OCI-LY7 (cell line): Measurements from ENCODE around the gene TMEM38A. TPM values are rescaled to one million over a fixed set of nuclear protein-coding genes. Genes with fewer than 3 reads are reported as not detected.
A peak's percentile ranks its signal among the peaks of the same experiment; 100 is the strongest.

Experiments
- BruUV-seq: library from RNA; stranded (reverse); fragments of 400-500 nt; replicated peaks from 2 replicates; lab custom pipeline; 2021; lab: Mats Ljungman, UMichigan
- CTCF ChIA-PET: fragments of 300-600 bp; sonication (Branson Sonifier 250); formaldehyde crosslinking; loops from one replicate; lab custom pipeline; 2022; ENCODE audit warnings: antibody characterized with exemption; ENCODE audit not compliant: unreplicated experiment; lab: Charles Lee
- POLR2A ChIA-PET: fragments of 300-600 bp; sonication (Branson Sonifier 250); formaldehyde crosslinking; loops from one replicate; lab custom pipeline; 2022; ENCODE audit warnings: antibody characterized with exemption; lab: Charles Lee
- DNase-seq: peaks from one replicate; pipeline ENCODE4 v3.0.0-alpha.2; 2015; ENCODE audit warnings: low spot score
- H2AFZ ChIP-seq: fragments of 200-600 bp; sonication (generic), shearing (Covaris generic); 2 replicates; pipeline ENCODE4 v1.6.1; 2014; ENCODE audit warnings: mild to moderate bottlenecking, antibody characterized with exemption, low read length, moderate library complexity
- H3K27ac ChIP-seq: fragments of 200-600 bp; sonication (generic); 2 replicates; pipeline ENCODE4 v1.5.1; 2014; ENCODE audit warnings: mixed run types, low read depth, mild to moderate bottlenecking, moderate library complexity, low read length, inconsistent platforms; ENCODE audit not compliant: poor library complexity, severe bottlenecking
- H3K36me3 ChIP-seq: fragments of 200-600 bp; sonication (generic); 2 replicates; pipeline ENCODE4 v1.6.1; 2014; ENCODE audit warnings: mild to moderate bottlenecking, antibody characterized with exemption, low read length, moderate library complexity, mixed read lengths; ENCODE audit not compliant: insufficient read depth
- H3K4me1 ChIP-seq: fragments of 200-600 bp; sonication (generic); 2 replicates; pipeline ENCODE4 v1.5.1; 2014; ENCODE audit warnings: mild to moderate bottlenecking, low read length; ENCODE audit not compliant: insufficient read depth, poor library complexity, severe bottlenecking
- H3K4me2 ChIP-seq: fragments of 200-600 bp; sonication (generic); 2 replicates; pipeline ENCODE4 v1.6.1; 2014; ENCODE audit warnings: mild to moderate bottlenecking, low read length
- H3K4me3 ChIP-seq: fragments of 200-600 bp; sonication (generic); 2 replicates; pipeline ENCODE4 v1.5.1; 2014; ENCODE audit warnings: mild to moderate bottlenecking, low read depth, low read length; ENCODE audit not compliant: poor library complexity, severe bottlenecking
- H3K79me2 ChIP-seq: fragments of 200-600 bp; sonication (generic); 2 replicates; pipeline ENCODE4 v1.6.1; 2016; ENCODE audit warnings: low read depth, mild to moderate bottlenecking, low read length, moderate library complexity, mixed read lengths; ENCODE audit not compliant: insufficient read depth
- H3K9me2 ChIP-seq: fragments of 200-600 bp; sonication (generic); 2 replicates; pipeline ENCODE4 v1.6.1; 2016; ENCODE audit warnings: mild to moderate bottlenecking, low read length, mixed read lengths; ENCODE audit not compliant: insufficient read depth
- H3K9me3 ChIP-seq: fragments of 200-600 bp; sonication (generic); 2 replicates; pipeline ENCODE4 v1.6.1; 2014; ENCODE audit warnings: mild to moderate bottlenecking, mixed run types, low read length, mixed read lengths
- H4K20me1 ChIP-seq: fragments of 200-600 bp; sonication (generic); 2 replicates; pipeline ENCODE4 v1.6.1; 2014; ENCODE audit warnings: mild to moderate bottlenecking, antibody characterized with exemption, low read length, moderate library complexity, mixed read lengths; ENCODE audit not compliant: insufficient read depth
- EZH2phosphoT487 ChIP-seq: fragments of 200-600 bp; sonication (generic); IDR thresholded peaks from 2 replicates; pipeline ENCODE4 v1.6.1; 2018; ENCODE audit warnings: low read depth, borderline replicate concordance, mild to moderate bottlenecking, mixed run types, antibody characterized with exemption, low read length, moderate library complexity, mixed read lengths
- intact Hi-C: fragments of 100-400 bp; cut with micrococcal nuclease; formaldehyde crosslinking; loops from one replicate; pipeline ENCODE4 v1.10.0; 2022; ENCODE audit not compliant: unreplicated experiment
- total RNA-seq, 2 experiments: library from RNA; depleted of rRNA in 1 of 2; stranded (reverse); fragments of >200 nt in 1 of 2; shearing (Covaris generic) in 1 of 2; gene quantifications; 2 replicates each; pipeline ENCODE4 v1.2.3, GENCODE V29; 2014 to 2022
- TF ChIP-seq, protein P1 (sequence below): fragments of 200-600 bp; sonication (generic); conservative IDR thresholded peaks from 2 replicates; pipeline ENCODE4 v1.5.1; 2014; ENCODE audit warnings: mild to moderate bottlenecking, antibody characterized with exemption, low read length, moderate library complexity, mixed read lengths

The TMEM38A gene
- total RNA-seq, 2 experiments from 2014 or later, result 18.1 to 20.4 TPM

DNA sequence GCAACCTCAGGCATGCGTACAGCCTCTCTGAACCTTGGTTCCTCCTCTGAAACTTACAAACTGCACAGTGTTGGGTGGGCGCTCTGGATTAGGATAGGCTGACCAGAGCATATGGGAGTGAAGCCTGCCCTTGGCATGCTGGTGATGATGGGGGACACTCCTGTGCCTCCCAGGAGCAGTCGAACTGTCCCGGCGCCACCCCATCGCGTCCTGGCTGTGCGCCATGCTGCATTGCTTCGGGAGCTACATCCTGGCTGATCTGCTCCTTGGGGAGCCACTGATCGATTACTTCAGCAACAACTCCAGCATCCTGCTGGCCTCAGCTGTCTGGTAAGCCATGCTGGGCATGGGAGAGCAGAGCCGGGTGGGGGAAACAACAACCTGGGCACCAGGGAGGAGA is 18.9 kb downstream of the TMEM38A start:
- Histone ChIP-seq H3K9me3 (no peaks in the 10 kb centered on the region), H3K79me2 (no peaks in the 10 kb centered on the region), H4K20me1 (no peaks in the 10 kb centered on the region), H2AFZ (no peak overlapping the region), H3K27ac (no peak overlapping the region), H3K9me2 (no peaks in the 10 kb centered on the region), H3K4me3 (no peak overlapping the region), H3K4me1 (no peaks in the 10 kb centered on the region), H3K36me3 (peaks cover 37% of the 10 kb centered on the region), H3K4me2 (no peak overlapping the region)
- TF ChIP-seq, protein P1, sequence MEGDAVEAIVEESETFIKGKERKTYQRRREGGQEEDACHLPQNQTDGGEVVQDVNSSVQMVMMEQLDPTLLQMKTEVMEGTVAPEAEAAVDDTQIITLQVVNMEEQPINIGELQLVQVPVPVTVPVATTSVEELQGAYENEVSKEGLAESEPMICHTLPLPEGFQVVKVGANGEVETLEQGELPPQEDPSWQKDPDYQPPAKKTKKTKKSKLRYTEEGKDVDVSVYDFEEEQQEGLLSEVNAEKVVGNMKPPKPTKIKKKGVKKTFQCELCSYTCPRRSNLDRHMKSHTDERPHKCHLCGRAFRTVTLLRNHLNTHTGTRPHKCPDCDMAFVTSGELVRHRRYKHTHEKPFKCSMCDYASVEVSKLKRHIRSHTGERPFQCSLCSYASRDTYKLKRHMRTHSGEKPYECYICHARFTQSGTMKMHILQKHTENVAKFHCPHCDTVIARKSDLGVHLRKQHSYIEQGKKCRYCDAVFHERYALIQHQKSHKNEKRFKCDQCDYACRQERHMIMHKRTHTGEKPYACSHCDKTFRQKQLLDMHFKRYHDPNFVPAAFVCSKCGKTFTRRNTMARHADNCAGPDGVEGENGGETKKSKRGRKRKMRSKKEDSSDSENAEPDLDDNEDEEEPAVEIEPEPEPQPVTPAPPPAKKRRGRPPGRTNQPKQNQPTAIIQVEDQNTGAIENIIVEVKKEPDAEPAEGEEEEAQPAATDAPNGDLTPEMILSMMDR, result no peak
- no peak for TF ChIP-seq EZH2phosphoT487
- ChIA-PET POLR2A (no interaction called here), CTCF (no interaction called here)
- DNase-seq, result no peak
- intact Hi-C loops, result no loop called here
- no TSS peak for BruUV-seq

DNA sequence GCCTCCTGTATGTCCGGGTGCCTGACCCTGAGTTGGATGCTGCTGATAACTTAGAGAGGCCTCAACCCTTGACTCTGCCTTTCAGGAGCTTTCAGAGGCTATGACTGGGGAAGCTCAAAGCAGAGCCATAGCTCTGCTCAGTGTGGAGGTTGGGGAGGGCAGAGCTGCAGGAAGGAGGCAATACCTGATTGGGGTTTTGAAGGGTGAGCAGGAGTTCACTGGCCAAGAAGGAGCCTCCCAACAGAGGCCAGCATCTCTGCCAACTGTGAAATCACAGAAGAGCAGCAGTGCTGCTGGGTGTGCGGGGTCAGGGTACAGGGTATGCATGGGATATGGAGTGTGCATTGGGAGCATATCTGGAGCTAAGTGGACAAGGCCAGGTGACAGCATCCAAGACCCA is 21.6 kb downstream of the TMEM38A start:
- H4K20me1 ChIP-seq, result no peaks in the 10 kb centered on the region
- H3K27ac ChIP-seq, result no peak overlapping the region
- H3K9me2 ChIP-seq, result no peaks in the 10 kb centered on the region
- ChIA-PET POLR2A (no interaction called here), CTCF (no interaction called here)
- H3K4me2 ChIP-seq, result no peak overlapping the region
- TF ChIP-seq, protein P1, result no peak
- TF ChIP-seq EZH2phosphoT487, result no peak
- no peak overlapping the region for H3K4me3 ChIP-seq
- H3K9me3 ChIP-seq, result no peaks in the 10 kb centered on the region
- H3K4me1 ChIP-seq, result no peaks in the 10 kb centered on the region
- intact Hi-C loops, result no loop called here
- H3K79me2 ChIP-seq, result no peaks in the 10 kb centered on the region
- DNase-seq, result no peak
- BruUV-seq, result no TSS peak
- no peak overlapping the region for H2AFZ ChIP-seq
- peaks cover 36% of the 10 kb centered on the region for H3K36me3 ChIP-seq

DNA sequence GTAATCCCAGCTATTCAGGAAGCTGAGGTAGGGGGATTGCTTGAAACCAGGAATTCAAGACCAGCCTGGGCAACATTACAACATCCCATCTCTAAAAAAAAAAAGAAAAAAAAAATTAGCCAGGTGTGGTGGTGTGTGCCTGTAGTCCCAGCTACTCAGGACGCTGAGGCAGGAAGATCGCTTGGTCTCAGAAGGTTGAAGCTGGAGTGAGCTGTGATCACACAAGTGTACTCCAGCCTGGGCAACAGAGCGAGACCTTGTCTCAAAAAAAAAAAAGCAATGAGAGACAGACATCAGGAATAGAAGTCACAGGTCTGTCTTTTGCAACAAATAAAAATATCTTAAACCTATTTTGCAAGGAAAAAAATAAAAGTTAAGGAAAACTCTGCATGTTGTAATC is 23.3 kb downstream of the TMEM38A start:
- intact Hi-C loops, result no loop called here
- no peak for TF ChIP-seq EZH2phosphoT487
- TF ChIP-seq, protein P1, result no peak
- H3K4me1 ChIP-seq, result no peaks in the 10 kb centered on the region
- H3K9me2 ChIP-seq, result no peaks in the 10 kb centered on the region
- no peaks in the 10 kb centered on the region for H3K9me3 ChIP-seq
- ChIA-PET CTCF (interaction anchor here (0.6 to 0.7 kb wide), 2 partner anchors 169 to 292 kb away, joined by 3 to 4 read pairs; no protein-coding TSS in a partner anchor), POLR2A (interaction anchor here (0.6 to 0.9 kb wide), 2 partner anchors 22 to 82 kb away, joined by 4 to 7 read pairs; no protein-coding TSS in a partner anchor)
- H3K36me3 ChIP-seq, result peaks cover 33% of the 10 kb centered on the region
- H3K79me2 ChIP-seq, result no peaks in the 10 kb centered on the region
- no peak for DNase-seq
- no peak overlapping the region for H2AFZ ChIP-seq
- no peaks in the 10 kb centered on the region for H4K20me1 ChIP-seq
- no peak overlapping the region for H3K4me3 ChIP-seq
- H3K4me2 ChIP-seq, result no peak overlapping the region
- H3K27ac ChIP-seq, result no peak overlapping the region
- TSS peak; percentile 37 for BruUV-seq
